ENCODE data around the gene ULK2. TPM values are rescaled to one million over a fixed set of nuclear protein-coding genes. Genes with fewer than 3 reads are reported as not detected.

Gene ULK2
- total and polyA plus RNA-seq, 10 of the 15 experiments (the other 5 are each of a cell fraction or from before 2014, with no cell fraction given) = 0.29 to 5.3 (median 1.6) TPM

- H2AFZ ChIP-seq (ENCODE audit: control insufficient read depth, low read depth, low read length) = no peak overlapping the region
- 81% methylated on average over 14 of the region's 20 CpGs for WGBS (ENCODE audit: insufficient coverage, insufficient replicate concordance, low lambda C conversion rate, missing lambda C conversion rate)
- no peaks in the 10 kb centered on the region for H3K79me2 ChIP-seq (ENCODE audit: control insufficient read depth, insufficient read depth, low read length)
- CTCF ChIA-PET = interaction anchor here (0.7 kb wide), 1 partner anchor 11 kb away, joined by 3 read pairs; no protein-coding TSS in a partner anchor
- H4K20me1 ChIP-seq (ENCODE audit: control insufficient read depth, insufficient read depth) = no peaks in the 10 kb centered on the region
- H3K4me1 ChIP-seq (ENCODE audit: control insufficient read depth, insufficient read depth, low read length) = peaks cover 14% of the 10 kb centered on the region
- DNase-seq (ENCODE audit: low read depth, low spot score) (no peak), ATAC-seq (no peak), FAIRE-seq (no peak)
- SMC1A ChIA-PET (ENCODE audit: uncharacterized antibody, unreplicated experiment) = no interaction called here
- no peak overlapping the region for H3K27ac ChIP-seq (ENCODE audit: control insufficient read depth, insufficient read depth)
- H3K27me3 ChIP-seq (replicated peaks in 1 of 2; ENCODE audit: control insufficient read depth in 2 of 2, insufficient read depth in 2 of 2, low read length in 1 of 2) = no peaks in the 10 kb centered on the region
- H3K4me3 ChIP-seq = no peak overlapping the region
- no peaks in the 10 kb centered on the region for H3K9me3 ChIP-seq (replicated peaks; ENCODE audit: control insufficient read depth, insufficient read depth, low read length)
- intact Hi-C loops (cut with micrococcal nuclease; ENCODE audit: unreplicated experiment) = no loop called here
- no peak overlapping the region for H3K9ac ChIP-seq (ENCODE audit: control insufficient read depth, insufficient read depth, low read length)
- no TSS peak for BruUV-seq (replicated peaks)
- no peaks in the 10 kb centered on the region for H3K36me3 ChIP-seq (ENCODE audit: control insufficient read depth in 2 of 2, insufficient read depth in 2 of 2, low read length in 1 of 2)
- POLR2A ChIA-PET = no interaction called here
- RAD21 ChIA-PET (ENCODE audit: unreplicated experiment) = no interaction called here
- no peak overlapping the region for H3K4me2 ChIP-seq (ENCODE audit: control insufficient read depth, insufficient read depth)
- TF ChIP-seq BCL3 (IDR thresholded peaks at IDR 0.05; ENCODE audit: borderline replicate concordance, insufficient read depth, low read depth, low read length, poor library complexity, severe bottlenecking) (peak; percentile 98), PBX3 (IDR thresholded peaks at IDR 0.05; ENCODE audit: insufficient replicate concordance, low read depth, low read length) (peak; percentile 38), SP1 (IDR thresholded peaks at IDR 0.05; ENCODE audit: low read depth, low read length) (no peak), SMARCA5 (IDR thresholded peaks at IDR 0.05) (no peak), MTA2 (IDR thresholded peaks at IDR 0.05; ENCODE audit: low read depth) (no peak), TCF3 (IDR thresholded peaks at IDR 0.05; ENCODE audit: borderline replicate concordance, insufficient read depth, low read depth, low read length) (peak; percentile 73), CTCF (IDR thresholded peaks at IDR 0.05 in 2 of 3, conservative IDR thresholded peaks at IDR 0.05 in 1 of 3; ENCODE audit: control insufficient read depth in 2 of 3, extremely low read depth in 1 of 3, insufficient read depth in 1 of 3, low read depth in 3 of 3, low read length in 3 of 3) (no peak), RCOR1 (conservative IDR thresholded peaks at IDR 0.05; ENCODE audit: low read depth, low read length) (no peak), MTA3 (IDR thresholded peaks at IDR 0.05; ENCODE audit: borderline replicate concordance, low read length) (no peak), ELK1 (IDR thresholded peaks at IDR 0.05; ENCODE audit: low read depth, low read length) (no peak)
- in situ Hi-C loops (cut with MboI) = no loop called here
Measured at GRCh38 chr17:19746517-19746916, 121.2 kb downstream of the ULK2 start.
